OCI-LY3 (cell line): ENCODE data around the gene ZC3H11A.

Experiments
- CTCF ChIP-seq: fragments of 200-600, 300-600 bp; sonication (generic); IDR thresholded peaks from 2 replicates; pipeline ENCODE4 v1.5.1; 2014; ENCODE audit warnings: antibody characterized with exemption, low read length, low read depth
- EZH2phosphoT487 ChIP-seq: fragments of 200-600 bp; shearing (Covaris generic); IDR thresholded peaks from 2 replicates; pipeline ENCODE4 v1.6.1; 2018; ENCODE audit warnings: antibody characterized with exemption, mixed run types, low read depth

- TF ChIP-seq CTCF (no peak), EZH2phosphoT487 (no peak)
Observed at GRCh38 chr1:203754455-203754864, 41.0 kb upstream of the ZC3H11A start.
